GM19239 (cell line): Measurements from ENCODE around the gene C22orf39.
"Not testable (repeated sequence)": the region's sequence is repeated elsewhere in the genome, so short reads cannot be mapped to it uniquely, and the experiment has no call there.

ENCODE experiments used
- DNase-seq: peaks from one replicate; pipeline ENCODE4 v3.0.0; 2011; ENCODE audit warnings: low spot score; ENCODE audit not compliant: insufficient read length
- FAIRE-seq: peaks from 2 replicates; lab custom pipeline; 2011; peaks lifted over from hg19 to GRCh38; lab: Jason Lieb, UNC

Gene C22orf39

GRCh38 chr22:19456541-19456940 lies 9.0 kb upstream of the C22orf39 start:
- FAIRE-seq = no peak
- no peak for DNase-seq

GRCh38 chr22:19455585-19456370 lies 8.3 kb upstream of the C22orf39 start:
- FAIRE-seq (no peak), DNase-seq (no peak)

GRCh38 chr22:19455033-19455432 lies 7.5 kb upstream of the C22orf39 start:
- DNase-seq (no peak), FAIRE-seq (no peak)

GRCh38 chr22:19454156-19454555 lies 6.6 kb upstream of the C22orf39 start:
- FAIRE-seq (no peak), DNase-seq (no peak)

GRCh38 chr22:19453718-19454117 lies 6.2 kb upstream of the C22orf39 start:
- FAIRE-seq (no peak), DNase-seq (no peak)

- DNase-seq = no peak
- FAIRE-seq = no peak
These were observed 4.1 kb upstream of the C22orf39 start for GRCh38 chr22:19451570-19451969.

- DNase-seq = no peak
- no peak for FAIRE-seq
These were observed 3.1 kb upstream of the C22orf39 start for GRCh38 chr22:19450363-19451175.

GRCh38 chr22:19449422-19449767 lies 1.9 kb upstream of the C22orf39 start:
- FAIRE-seq = no peak
- DNase-seq = no peak

- peak; percentile 16 for DNase-seq
- FAIRE-seq = peak; percentile 81
These were observed 1.4 kb upstream of the C22orf39 start for GRCh38 chr22:19448739-19449421.

GRCh38 chr22:19448076-19448607 lies 631 bp upstream of the C22orf39 start:
- DNase-seq (peak; percentile 71), FAIRE-seq (peak; percentile 83)

GRCh38 chr22:19446603-19447329 lies 745 bp downstream of the C22orf39 start:
- DNase-seq = no peak
- peak; percentile 49 for FAIRE-seq

- not testable (repeated sequence) for FAIRE-seq, DNase-seq
These were observed 2.1 kb downstream of the C22orf39 start for GRCh38 chr22:19445279-19445982.

GRCh38 chr22:19443544-19444211 lies 3.8 kb downstream of the C22orf39 start:
- FAIRE-seq = no peak
- no peak for DNase-seq

- no peak for FAIRE-seq
- no peak for DNase-seq
These were observed 5.3 kb downstream of the C22orf39 start for GRCh38 chr22:19442166-19442565.

- no peak for DNase-seq
- no peak for FAIRE-seq
These were observed 6.9 kb downstream of the C22orf39 start for GRCh38 chr22:19440411-19441195.

GRCh38 chr22:19438298-19438697 lies 9.2 kb downstream of the C22orf39 start:
- DNase-seq = no peak
- no peak for FAIRE-seq

- FAIRE-seq = not testable (repeated sequence)
These were observed 10.9 kb downstream of the C22orf39 start for GRCh38 chr22:19436444-19437161.

More at GRCh38 chr22:19436444-19437161, 10.9 kb downstream of the C22orf39 start:
- not testable (repeated sequence) for DNase-seq
